ENCODE results near the gene HLA-DRB1. TPM values are rescaled to one million over a fixed set of nuclear protein-coding genes. Genes with fewer than 3 reads are reported as not detected.

Gene HLA-DRB1
- total RNA-seq, 2 experiments from 2014 or later: 111 to 132 TPM

DNA sequence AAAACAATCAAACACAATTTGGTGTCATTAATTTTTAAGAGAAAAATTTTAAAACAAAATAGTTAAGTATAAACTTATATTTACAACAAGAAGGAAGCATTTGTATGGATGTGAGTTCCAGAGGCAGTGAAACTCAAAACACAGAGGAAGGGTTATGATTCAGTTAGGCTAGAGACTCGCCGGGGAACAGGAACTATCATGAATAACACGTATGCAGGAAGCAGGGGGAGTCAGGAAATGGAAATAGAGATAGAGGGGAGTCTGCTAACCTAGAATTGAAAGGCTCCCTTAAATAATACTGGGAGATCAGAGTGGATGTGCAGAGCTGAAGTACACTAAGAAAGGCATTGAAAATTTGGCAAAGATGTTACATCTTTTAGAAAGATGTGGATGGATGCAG, 14.2 kb upstream of the HLA-DRB1 start:
- Histone ChIP-seq H3K9me3 (ENCODE audit: low read length) (no peaks in the 10 kb centered on the region), H3K36me3 (ENCODE audit: insufficient read depth, low read length) (no peaks in the 10 kb centered on the region; the same call in 1 of the 2 replicates), H3K9me2 (ENCODE audit: insufficient read depth, low read length) (no peaks in the 10 kb centered on the region), H3K4me1 (ENCODE audit: insufficient read depth, low read length, poor library complexity, severe bottlenecking) (peaks cover 25% of the 10 kb centered on the region), H3K27ac (ENCODE audit: low read depth, low read length, poor library complexity, severe bottlenecking) (peak overlapping the region; percentile 49), H4K20me1 (ENCODE audit: insufficient read depth, low read length) (no peaks in the 10 kb centered on the region), H3K4me3 (ENCODE audit: low read depth, low read length, poor library complexity, severe bottlenecking) (peak overlapping the region; percentile 32), H3K79me2 (ENCODE audit: insufficient read depth, low read depth, low read length) (no peaks in the 10 kb centered on the region), H2AFZ (ENCODE audit: low read length) (peak overlapping the region; percentile 18; the same call in 1 of the 2 replicates), H3K4me2 (ENCODE audit: low read length) (peak overlapping the region; percentile 66)
- CTCF ChIA-PET (ENCODE audit: unreplicated experiment): no interaction called here
- no peak for DNase-seq (ENCODE audit: low spot score)
- no peak for TF ChIP-seq EZH2phosphoT487 (IDR thresholded peaks at IDR 0.05; ENCODE audit: borderline replicate concordance, low read depth, low read length)
- TF ChIP-seq, protein P1, sequence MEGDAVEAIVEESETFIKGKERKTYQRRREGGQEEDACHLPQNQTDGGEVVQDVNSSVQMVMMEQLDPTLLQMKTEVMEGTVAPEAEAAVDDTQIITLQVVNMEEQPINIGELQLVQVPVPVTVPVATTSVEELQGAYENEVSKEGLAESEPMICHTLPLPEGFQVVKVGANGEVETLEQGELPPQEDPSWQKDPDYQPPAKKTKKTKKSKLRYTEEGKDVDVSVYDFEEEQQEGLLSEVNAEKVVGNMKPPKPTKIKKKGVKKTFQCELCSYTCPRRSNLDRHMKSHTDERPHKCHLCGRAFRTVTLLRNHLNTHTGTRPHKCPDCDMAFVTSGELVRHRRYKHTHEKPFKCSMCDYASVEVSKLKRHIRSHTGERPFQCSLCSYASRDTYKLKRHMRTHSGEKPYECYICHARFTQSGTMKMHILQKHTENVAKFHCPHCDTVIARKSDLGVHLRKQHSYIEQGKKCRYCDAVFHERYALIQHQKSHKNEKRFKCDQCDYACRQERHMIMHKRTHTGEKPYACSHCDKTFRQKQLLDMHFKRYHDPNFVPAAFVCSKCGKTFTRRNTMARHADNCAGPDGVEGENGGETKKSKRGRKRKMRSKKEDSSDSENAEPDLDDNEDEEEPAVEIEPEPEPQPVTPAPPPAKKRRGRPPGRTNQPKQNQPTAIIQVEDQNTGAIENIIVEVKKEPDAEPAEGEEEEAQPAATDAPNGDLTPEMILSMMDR (conservative IDR thresholded peaks at IDR 0.05; ENCODE audit: low read length): no peak
- POLR2A ChIA-PET: no interaction called here
- BruUV-seq (replicated peaks): no TSS peak
- intact Hi-C loops (cut with micrococcal nuclease; ENCODE audit: unreplicated experiment): no loop called here

DNA sequence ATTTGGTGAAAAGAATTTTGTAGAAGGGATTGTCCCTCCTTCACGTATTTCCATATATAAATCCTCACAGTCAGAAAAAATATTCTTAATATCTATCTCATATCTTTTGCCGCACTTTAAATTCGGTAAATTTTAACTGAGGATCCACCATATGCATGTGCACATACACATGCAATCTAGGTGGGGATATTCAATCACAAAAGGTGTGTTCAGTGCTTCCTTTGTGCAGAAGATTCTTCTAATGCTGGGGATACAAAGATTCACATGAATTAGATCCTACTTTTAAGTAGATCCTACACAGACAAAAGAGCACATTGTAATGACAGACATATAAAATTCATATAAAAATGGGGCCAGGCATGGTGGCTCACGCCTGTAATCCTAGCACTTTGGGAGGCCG, 13.6 kb upstream of the HLA-DRB1 start:
- no TSS peak for BruUV-seq (replicated peaks)
- peak overlapping the region; percentile 56 for H3K27ac ChIP-seq (ENCODE audit: low read depth, low read length, poor library complexity, severe bottlenecking)
- POLR2A ChIA-PET: interaction anchor here (1.2 kb wide), 1 partner anchor 19 kb away, joined by 3 read pairs; no protein-coding TSS in a partner anchor
- no peaks in the 10 kb centered on the region for H4K20me1 ChIP-seq (ENCODE audit: insufficient read depth, low read length)
- no peaks in the 10 kb centered on the region for H3K9me3 ChIP-seq (ENCODE audit: low read length)
- peak overlapping the region; percentile 57 for H3K4me2 ChIP-seq (ENCODE audit: low read length)
- CTCF ChIA-PET (ENCODE audit: unreplicated experiment): no interaction called here
- DNase-seq (ENCODE audit: low spot score): no peak
- no peaks in the 10 kb centered on the region; the same call in 1 of the 2 replicates for H3K36me3 ChIP-seq (ENCODE audit: insufficient read depth, low read length)
- TF ChIP-seq, protein P1 (conservative IDR thresholded peaks at IDR 0.05; ENCODE audit: low read length): no peak
- TF ChIP-seq EZH2phosphoT487 (IDR thresholded peaks at IDR 0.05; ENCODE audit: borderline replicate concordance, low read depth, low read length): no peak
- H2AFZ ChIP-seq (ENCODE audit: low read length): no peak overlapping the region
- intact Hi-C loops (cut with micrococcal nuclease; ENCODE audit: unreplicated experiment): no loop called here
- no peak overlapping the region for H3K4me3 ChIP-seq (ENCODE audit: low read depth, low read length, poor library complexity, severe bottlenecking)
- peaks cover 25% of the 10 kb centered on the region for H3K4me1 ChIP-seq (ENCODE audit: insufficient read depth, low read length, poor library complexity, severe bottlenecking)
- H3K9me2 ChIP-seq (ENCODE audit: insufficient read depth, low read length): no peaks in the 10 kb centered on the region
- no peaks in the 10 kb centered on the region for H3K79me2 ChIP-seq (ENCODE audit: insufficient read depth, low read depth, low read length)

DNA sequence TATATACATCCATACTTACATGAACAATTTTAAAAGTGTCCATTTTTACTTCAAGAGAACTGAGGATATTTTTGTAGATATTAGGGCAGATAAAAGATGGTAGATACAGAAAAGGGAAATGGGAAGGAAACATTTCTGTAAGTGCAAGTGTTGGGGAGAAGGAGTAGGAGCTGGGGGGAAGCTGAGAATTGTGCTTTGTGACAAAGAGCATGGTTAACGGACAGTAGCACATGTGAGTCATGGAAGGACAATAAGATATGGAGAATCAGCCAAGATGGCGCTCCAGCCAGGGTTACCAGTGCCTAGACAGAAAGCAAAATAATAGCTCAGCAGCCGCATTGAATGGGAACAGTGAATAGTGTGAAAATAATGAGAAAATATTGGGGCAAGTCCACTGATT, 12.7 kb upstream of the HLA-DRB1 start:
- no peak for DNase-seq (ENCODE audit: low spot score)
- Histone ChIP-seq H3K4me2 (ENCODE audit: low read length) (no peak overlapping the region), H3K27ac (ENCODE audit: low read depth, low read length, poor library complexity, severe bottlenecking) (no peak overlapping the region), H3K36me3 (ENCODE audit: insufficient read depth, low read length) (no peaks in the 10 kb centered on the region; the same call in 1 of the 2 replicates), H3K4me1 (ENCODE audit: insufficient read depth, low read length, poor library complexity, severe bottlenecking) (peaks cover 25% of the 10 kb centered on the region), H3K4me3 (ENCODE audit: low read depth, low read length, poor library complexity, severe bottlenecking) (no peak overlapping the region), H2AFZ (ENCODE audit: low read length) (no peak overlapping the region), H4K20me1 (ENCODE audit: insufficient read depth, low read length) (no peaks in the 10 kb centered on the region), H3K9me3 (ENCODE audit: low read length) (no peaks in the 10 kb centered on the region), H3K79me2 (ENCODE audit: insufficient read depth, low read depth, low read length) (no peaks in the 10 kb centered on the region), H3K9me2 (ENCODE audit: insufficient read depth, low read length) (no peaks in the 10 kb centered on the region)
- BruUV-seq (replicated peaks): no TSS peak
- CTCF ChIA-PET (ENCODE audit: unreplicated experiment): no interaction called here
- TF ChIP-seq EZH2phosphoT487 (IDR thresholded peaks at IDR 0.05; ENCODE audit: borderline replicate concordance, low read depth, low read length): no peak
- TF ChIP-seq, protein P1 (conservative IDR thresholded peaks at IDR 0.05; ENCODE audit: low read length): no peak
- intact Hi-C loops (cut with micrococcal nuclease; ENCODE audit: unreplicated experiment): no loop called here
- POLR2A ChIA-PET: interaction anchor here (1.2 kb wide), 1 partner anchor 20 kb away, joined by 3 read pairs; no protein-coding TSS in a partner anchor
